HepG2 (cell line): ENCODE data around the gene CD19. TPM values are rescaled to one million over a fixed set of nuclear protein-coding genes. Genes with fewer than 3 reads are reported as not detected.

Experiments
- CAMTA2 ChIP-seq: sonication (generic); formaldehyde crosslinking; IDR thresholded peaks from 2 replicates; pipeline ENCODE4 v1.4.0; 2020; ENCODE audit warnings: mild to moderate bottlenecking, missing genetic modification reagents, borderline replicate concordance
- GZF1 ChIP-seq: sonication (generic); formaldehyde crosslinking; IDR thresholded peaks from 2 replicates; pipeline ENCODE4 v1.5.1; 2020; ENCODE audit warnings: mild to moderate bottlenecking, missing genetic modification reagents
- HDAC1 ChIP-seq: sonication (generic); formaldehyde crosslinking; IDR thresholded peaks from 2 replicates; pipeline ENCODE4 v1.5.1; 2020; ENCODE audit warnings: mild to moderate bottlenecking, missing genetic modification reagents
- HIVEP1 ChIP-seq: sonication (generic); formaldehyde crosslinking; IDR thresholded peaks from 2 replicates; pipeline ENCODE4 v1.4.0; 2020; ENCODE audit warnings: mild to moderate bottlenecking, missing genetic modification reagents
- SCMH1 ChIP-seq: sonication (generic); formaldehyde crosslinking; IDR thresholded peaks from 2 replicates; pipeline ENCODE4 v1.9.0; 2021; ENCODE audit warnings: missing genetic modification reagents, mild to moderate bottlenecking, borderline replicate concordance
- ZMYM2 ChIP-seq: sonication (generic); formaldehyde crosslinking; IDR thresholded peaks from 2 replicates; pipeline ENCODE4 v1.8.0; 2022; ENCODE audit warnings: mild to moderate bottlenecking, missing genetic modification reagents
- ZNF484 ChIP-seq: sonication (generic); formaldehyde crosslinking; IDR thresholded peaks from 2 replicates; pipeline ENCODE4 v1.5.1; 2020; ENCODE audit warnings: mild to moderate bottlenecking, low read depth, missing genetic modification reagents, borderline replicate concordance
- ZNF605 ChIP-seq: sonication (generic); formaldehyde crosslinking; IDR thresholded peaks from 2 replicates; pipeline ENCODE4 v1.8.0; 2022; ENCODE audit warnings: mild to moderate bottlenecking, missing genetic modification reagents
- polyA plus RNA-seq, 8 experiments: library from polyadenylated mRNA; depleted of rRNA in 3 of 8; stranded (reverse) in 7 of 8; unstranded in 1 of 8; fragments of >200 nt; fragmentation: Illumina TruSeq in 4 of 8; extraction: Trizol in 4 of 8; gene quantifications; 2 replicates each; pipeline versions ENCODE4 v1.2.1 to v1.2.3, GENCODE V29; 2011 to 2016; ENCODE audit warnings: low read depth in 4 of 8, missing spikeins in 1 of 8, mixed read lengths in 1 of 8; ENCODE audit not compliant: insufficient read depth in 1 of 8
- total RNA-seq, 5 experiments: library from RNA; depleted of rRNA; stranded (reverse); fragments of >200 nt; fragmentation: Illumina TruSeq; extraction: Trizol; gene quantifications; 2 replicates each; pipeline ENCODE4 v1.2.3, GENCODE V29; 2016; ENCODE audit warnings: low read depth in 1 of 5
- TF ChIP-seq, protein P1 (sequence below): sonication (generic); formaldehyde crosslinking; IDR thresholded peaks from 2 replicates; pipeline ENCODE4 v1.4.0; 2020; ENCODE audit warnings: missing genetic modification reagents
- TF ChIP-seq, protein P2 (sequence below): IDR thresholded peaks from 2 replicates; pipeline ENCODE4 v1.6.1; 2016; ENCODE audit warnings: missing compliant biosample characterization, missing genetic modification reagents, borderline replicate concordance
- TF ChIP-seq, protein P3 (sequence below), 2 experiments: sonication (generic) in 1 of 2; formaldehyde crosslinking in 1 of 2; IDR thresholded peaks; 2 replicates each; pipeline versions ENCODE4 v1.4.0 to v1.6.1; 2018 to 2020; ENCODE audit warnings: missing genetic modification reagents in 2 of 2, borderline replicate concordance in 1 of 2, low read depth in 1 of 2, mild to moderate bottlenecking in 1 of 2, missing biosample characterization in 1 of 2
- TF ChIP-seq, protein P4 (sequence below): sonication (generic); formaldehyde crosslinking; IDR thresholded peaks from 2 replicates; pipeline ENCODE4 v1.4.0; 2020; ENCODE audit warnings: missing genetic modification reagents, mild to moderate bottlenecking, borderline replicate concordance
- TF ChIP-seq, protein P5 (sequence below): sonication (generic); formaldehyde crosslinking; IDR thresholded peaks from 2 replicates; pipeline ENCODE4 v1.4.0; 2020; ENCODE audit warnings: mild to moderate bottlenecking, missing genetic modification reagents

The CD19 gene
- total and polyA plus RNA-seq, 2 of the 13 experiments (the other 11 are each of a cell fraction or from before 2014, with no cell fraction given), result 0.55 to 1.1 TPM

DNA sequence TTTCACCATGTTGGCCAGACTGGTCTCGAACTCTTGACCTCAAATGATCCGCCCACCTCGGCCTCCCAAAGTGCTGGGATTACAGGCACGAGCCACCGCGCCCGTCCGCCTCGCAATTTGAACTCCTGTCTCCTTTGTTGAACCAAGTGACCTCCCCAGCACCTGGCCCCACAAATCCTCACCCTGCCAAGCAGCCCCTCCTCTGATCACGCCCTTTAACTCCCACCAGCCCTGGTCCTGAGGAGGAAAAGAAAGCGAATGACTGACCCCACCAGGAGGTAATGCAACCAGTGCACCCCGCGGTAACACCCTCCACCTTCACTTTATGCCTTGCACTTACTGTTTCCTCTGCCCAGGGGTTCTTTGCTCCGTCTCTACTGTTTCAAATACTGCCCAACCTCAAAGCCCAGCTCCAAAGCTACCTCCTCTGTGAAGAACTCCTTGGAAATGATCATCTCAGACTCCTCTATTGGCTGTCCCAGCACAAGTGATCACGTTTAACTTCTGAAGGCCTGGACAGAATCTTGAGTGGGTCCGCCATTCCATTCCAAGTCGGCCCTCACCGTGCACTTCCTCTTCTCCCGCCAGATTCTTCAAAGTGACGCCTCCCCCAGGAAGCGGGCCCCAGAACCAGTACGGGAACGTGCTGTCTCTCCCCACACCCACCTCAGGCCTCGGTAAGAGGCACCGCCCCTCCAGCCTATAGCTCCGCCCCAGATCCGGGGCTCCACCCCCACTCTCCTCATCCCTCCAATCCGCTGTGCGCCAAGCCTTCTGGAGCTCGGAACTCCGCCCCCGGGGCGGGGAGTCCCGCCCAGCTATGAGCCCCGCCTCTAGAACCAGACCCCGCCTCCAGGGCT, 4.4 kb downstream of the CD19 start (continued):
- TF ChIP-seq SCMH1 (CRISPR knock-in tag) (no peak), ZNF605 (CRISPR knock-in tag) (no peak), ZMYM2 (CRISPR knock-in tag) (peak; percentile 78; the same call in 1 of the 2 replicates), HIVEP1 (CRISPR knock-in tag) (no peak), GZF1 (CRISPR knock-in tag) (no peak; the same call in 1 of the 2 replicates), HDAC1 (CRISPR knock-in tag) (peak; percentile 68), ZNF484 (CRISPR knock-in tag) (no peak), CAMTA2 (CRISPR knock-in tag) (no peak)
- TF ChIP-seq, protein P1, sequence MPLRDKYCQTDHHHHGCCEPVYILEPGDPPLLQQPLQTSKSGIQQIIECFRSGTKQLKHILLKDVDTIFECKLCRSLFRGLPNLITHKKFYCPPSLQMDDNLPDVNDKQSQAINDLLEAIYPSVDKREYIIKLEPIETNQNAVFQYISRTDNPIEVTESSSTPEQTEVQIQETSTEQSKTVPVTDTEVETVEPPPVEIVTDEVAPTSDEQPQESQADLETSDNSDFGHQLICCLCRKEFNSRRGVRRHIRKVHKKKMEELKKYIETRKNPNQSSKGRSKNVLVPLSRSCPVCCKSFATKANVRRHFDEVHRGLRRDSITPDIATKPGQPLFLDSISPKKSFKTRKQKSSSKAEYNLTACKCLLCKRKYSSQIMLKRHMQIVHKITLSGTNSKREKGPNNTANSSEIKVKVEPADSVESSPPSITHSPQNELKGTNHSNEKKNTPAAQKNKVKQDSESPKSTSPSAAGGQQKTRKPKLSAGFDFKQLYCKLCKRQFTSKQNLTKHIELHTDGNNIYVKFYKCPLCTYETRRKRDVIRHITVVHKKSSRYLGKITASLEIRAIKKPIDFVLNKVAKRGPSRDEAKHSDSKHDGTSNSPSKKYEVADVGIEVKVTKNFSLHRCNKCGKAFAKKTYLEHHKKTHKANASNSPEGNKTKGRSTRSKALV (CRISPR knock-in tag), result no peak
- TF ChIP-seq, protein P2, sequence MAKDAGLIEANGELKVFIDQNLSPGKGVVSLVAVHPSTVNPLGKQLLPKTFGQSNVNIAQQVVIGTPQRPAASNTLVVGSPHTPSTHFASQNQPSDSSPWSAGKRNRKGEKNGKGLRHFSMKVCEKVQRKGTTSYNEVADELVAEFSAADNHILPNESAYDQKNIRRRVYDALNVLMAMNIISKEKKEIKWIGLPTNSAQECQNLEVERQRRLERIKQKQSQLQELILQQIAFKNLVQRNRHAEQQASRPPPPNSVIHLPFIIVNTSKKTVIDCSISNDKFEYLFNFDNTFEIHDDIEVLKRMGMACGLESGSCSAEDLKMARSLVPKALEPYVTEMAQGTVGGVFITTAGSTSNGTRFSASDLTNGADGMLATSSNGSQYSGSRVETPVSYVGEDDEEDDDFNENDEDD (CRISPR knock-in tag), result peak; percentile 95
- TF ChIP-seq, protein P3, sequence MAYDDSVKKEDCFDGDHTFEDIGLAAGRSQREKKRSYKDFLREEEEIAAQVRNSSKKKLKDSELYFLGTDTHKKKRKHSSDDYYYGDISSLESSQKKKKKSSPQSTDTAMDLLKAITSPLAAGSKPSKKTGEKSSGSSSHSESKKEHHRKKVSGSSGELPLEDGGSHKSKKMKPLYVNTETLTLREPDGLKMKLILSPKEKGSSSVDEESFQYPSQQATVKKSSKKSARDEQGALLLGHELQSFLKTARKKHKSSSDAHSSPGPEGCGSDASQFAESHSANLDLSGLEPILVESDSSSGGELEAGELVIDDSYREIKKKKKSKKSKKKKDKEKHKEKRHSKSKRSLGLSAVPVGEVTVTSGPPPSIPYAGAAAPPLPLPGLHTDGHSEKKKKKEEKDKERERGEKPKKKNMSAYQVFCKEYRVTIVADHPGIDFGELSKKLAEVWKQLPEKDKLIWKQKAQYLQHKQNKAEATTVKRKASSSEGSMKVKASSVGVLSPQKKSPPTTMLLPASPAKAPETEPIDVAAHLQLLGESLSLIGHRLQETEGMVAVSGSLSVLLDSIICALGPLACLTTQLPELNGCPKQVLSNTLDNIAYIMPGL (CRISPR knock-in tag; IDR thresholded peaks at IDR 0.05; ENCODE audit: borderline replicate concordance in 1 of 2, low read depth in 1 of 2), result peak in 1 of 2 experiments; percentile 35; a peak in 1 of 4 replicates
- TF ChIP-seq, protein P4, sequence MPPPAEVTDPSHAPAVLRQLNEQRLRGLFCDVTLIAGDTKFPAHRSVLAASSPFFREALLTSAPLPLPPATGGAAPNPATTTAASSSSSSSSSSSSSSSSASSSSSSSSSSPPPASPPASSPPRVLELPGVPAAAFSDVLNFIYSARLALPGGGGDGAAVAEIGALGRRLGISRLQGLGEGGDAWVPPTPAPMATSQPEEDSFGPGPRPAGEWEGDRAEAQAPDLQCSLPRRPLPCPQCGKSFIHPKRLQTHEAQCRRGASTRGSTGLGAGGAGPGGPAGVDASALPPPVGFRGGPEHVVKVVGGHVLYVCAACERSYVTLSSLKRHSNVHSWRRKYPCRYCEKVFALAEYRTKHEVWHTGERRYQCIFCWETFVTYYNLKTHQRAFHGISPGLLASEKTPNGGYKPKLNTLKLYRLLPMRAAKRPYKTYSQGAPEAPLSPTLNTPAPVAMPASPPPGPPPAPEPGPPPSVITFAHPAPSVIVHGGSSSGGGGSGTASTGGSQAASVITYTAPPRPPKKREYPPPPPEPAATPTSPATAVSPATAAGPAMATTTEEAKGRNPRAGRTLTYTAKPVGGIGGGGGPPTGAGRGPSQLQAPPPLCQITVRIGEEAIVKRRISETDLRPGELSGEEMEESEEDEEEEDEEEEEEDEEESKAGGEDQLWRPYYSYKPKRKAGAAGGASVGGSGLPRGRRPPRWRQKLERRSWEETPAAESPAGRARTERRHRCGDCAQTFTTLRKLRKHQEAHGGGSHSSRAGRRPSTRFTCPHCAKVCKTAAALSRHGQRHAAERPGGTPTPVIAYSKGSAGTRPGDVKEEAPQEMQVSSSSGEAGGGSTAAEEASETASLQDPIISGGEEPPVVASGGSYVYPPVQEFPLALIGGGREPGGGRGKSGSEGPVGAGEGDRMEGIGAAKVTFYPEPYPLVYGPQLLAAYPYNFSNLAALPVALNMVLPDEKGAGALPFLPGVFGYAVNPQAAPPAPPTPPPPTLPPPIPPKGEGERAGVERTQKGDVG, result no peak; the same call in 1 of the 2 replicates
- TF ChIP-seq, protein P5, sequence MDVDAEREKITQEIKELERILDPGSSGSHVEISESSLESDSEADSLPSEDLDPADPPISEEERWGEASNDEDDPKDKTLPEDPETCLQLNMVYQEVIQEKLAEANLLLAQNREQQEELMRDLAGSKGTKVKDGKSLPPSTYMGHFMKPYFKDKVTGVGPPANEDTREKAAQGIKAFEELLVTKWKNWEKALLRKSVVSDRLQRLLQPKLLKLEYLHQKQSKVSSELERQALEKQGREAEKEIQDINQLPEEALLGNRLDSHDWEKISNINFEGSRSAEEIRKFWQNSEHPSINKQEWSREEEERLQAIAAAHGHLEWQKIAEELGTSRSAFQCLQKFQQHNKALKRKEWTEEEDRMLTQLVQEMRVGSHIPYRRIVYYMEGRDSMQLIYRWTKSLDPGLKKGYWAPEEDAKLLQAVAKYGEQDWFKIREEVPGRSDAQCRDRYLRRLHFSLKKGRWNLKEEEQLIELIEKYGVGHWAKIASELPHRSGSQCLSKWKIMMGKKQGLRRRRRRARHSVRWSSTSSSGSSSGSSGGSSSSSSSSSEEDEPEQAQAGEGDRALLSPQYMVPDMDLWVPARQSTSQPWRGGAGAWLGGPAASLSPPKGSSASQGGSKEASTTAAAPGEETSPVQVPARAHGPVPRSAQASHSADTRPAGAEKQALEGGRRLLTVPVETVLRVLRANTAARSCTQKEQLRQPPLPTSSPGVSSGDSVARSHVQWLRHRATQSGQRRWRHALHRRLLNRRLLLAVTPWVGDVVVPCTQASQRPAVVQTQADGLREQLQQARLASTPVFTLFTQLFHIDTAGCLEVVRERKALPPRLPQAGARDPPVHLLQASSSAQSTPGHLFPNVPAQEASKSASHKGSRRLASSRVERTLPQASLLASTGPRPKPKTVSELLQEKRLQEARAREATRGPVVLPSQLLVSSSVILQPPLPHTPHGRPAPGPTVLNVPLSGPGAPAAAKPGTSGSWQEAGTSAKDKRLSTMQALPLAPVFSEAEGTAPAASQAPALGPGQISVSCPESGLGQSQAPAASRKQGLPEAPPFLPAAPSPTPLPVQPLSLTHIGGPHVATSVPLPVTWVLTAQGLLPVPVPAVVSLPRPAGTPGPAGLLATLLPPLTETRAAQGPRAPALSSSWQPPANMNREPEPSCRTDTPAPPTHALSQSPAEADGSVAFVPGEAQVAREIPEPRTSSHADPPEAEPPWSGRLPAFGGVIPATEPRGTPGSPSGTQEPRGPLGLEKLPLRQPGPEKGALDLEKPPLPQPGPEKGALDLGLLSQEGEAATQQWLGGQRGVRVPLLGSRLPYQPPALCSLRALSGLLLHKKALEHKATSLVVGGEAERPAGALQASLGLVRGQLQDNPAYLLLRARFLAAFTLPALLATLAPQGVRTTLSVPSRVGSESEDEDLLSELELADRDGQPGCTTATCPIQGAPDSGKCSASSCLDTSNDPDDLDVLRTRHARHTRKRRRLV, result no peak
